Posterior cingulate gyrus (tissue), 11 donors: Measurements from ENCODE around the gene RANBP17.
A peak's percentile ranks its signal among the peaks of the same experiment; 100 is the strongest.

Experiments
- DNase-seq, 10 donors: peaks; one replicate each; pipeline versions ENCODE4 v3.0.0 to v3.0.0-alpha.2; 2020 to 2021; ENCODE audit warnings: mixed read lengths in 3 of 10
- intact Hi-C: fragments of 100-400 bp; cut with DNase I; formaldehyde crosslinking; loops from one replicate; pipeline ENCODE4 v1.15.1; 2023

The RANBP17 gene

GRCh38 chr5:171311322-171312077 is 449.7 kb downstream of the RANBP17 start:
- intact Hi-C loops = no loop called here
- peak in 1 of 10 donors; percentile 55 for DNase-seq

DNA sequence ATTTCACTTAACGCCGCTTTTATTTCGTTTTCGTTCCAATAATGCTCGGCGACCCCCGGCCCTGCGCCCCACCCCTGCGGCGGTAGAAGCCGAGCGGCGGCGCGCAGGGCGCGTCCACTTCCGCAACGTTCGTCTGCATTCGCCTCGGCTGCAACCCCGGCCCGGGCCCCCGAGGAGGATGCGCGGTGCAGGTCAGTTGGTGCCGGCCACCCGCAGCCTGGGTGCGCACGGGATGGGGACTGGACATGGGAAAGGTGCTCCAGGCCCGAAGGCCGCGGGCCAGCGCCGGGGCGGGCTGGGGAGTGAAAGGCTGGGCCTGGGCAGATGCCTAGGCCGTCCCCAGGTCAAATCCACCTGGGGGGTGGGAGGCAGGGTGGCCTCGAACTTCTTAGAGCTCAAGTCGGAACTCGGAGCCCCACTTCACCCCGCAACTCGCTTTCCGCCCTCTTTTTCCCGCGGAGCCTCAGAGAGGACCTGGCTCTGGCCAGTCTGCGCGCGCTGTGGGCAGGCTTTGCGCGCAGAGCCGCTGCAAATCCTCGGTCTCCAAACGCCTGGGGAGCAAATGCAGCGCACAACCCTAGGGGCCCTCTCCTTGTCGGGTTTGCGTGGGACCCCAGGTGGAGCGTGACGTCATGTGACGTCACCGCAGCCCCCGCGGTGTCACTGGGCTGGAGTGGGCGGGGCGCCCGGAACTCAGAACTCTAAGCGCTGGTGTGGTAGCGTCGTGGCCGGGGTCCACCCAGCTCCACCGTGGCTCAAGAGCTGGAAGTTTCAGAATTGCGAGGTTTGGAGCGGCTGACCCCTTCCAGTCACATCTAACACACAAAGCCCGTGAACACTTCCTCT is 450.5 kb downstream of the RANBP17 start:
- peak in 1 of 10 donors; percentile 79 for DNase-seq
- intact Hi-C loops = no loop called here

DNA sequence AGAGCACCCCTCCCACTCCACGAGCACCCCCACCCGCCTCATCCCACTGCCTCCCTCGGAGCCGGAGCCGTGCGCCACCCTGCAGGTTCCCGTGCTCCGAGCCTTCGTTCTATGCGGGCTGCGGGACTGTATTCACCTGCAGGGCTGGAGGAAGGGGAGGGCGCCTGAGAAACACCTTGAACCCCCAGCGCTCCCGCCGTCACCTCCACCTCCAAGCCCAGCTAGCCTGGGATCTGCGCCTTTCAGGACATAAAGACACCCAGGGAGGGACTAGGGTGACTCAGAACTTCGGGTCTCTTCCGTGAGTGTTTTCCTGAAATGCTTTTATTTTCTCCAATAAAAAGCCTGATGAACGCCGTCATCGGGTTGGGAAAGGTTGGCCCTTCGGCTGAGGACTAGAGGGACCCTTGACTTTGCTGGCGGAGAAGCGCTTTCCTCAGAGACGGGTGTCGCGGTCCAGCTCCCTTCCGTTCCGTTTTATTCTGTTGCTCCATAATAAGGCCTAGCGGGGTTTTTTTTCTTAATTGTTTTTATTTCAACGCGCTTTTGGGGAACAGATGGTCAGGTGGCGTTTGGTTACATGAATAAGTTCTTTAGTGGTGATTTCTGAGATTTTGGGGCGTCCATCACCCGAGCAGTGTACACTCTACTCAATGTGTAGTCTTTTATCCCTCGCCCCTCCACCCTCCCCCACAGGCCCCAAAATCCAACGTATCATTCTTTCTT is 451.8 kb downstream of the RANBP17 start:
- peak in 1 of 10 donors; percentile 67 for DNase-seq
- intact Hi-C loops = no loop called here

DNA sequence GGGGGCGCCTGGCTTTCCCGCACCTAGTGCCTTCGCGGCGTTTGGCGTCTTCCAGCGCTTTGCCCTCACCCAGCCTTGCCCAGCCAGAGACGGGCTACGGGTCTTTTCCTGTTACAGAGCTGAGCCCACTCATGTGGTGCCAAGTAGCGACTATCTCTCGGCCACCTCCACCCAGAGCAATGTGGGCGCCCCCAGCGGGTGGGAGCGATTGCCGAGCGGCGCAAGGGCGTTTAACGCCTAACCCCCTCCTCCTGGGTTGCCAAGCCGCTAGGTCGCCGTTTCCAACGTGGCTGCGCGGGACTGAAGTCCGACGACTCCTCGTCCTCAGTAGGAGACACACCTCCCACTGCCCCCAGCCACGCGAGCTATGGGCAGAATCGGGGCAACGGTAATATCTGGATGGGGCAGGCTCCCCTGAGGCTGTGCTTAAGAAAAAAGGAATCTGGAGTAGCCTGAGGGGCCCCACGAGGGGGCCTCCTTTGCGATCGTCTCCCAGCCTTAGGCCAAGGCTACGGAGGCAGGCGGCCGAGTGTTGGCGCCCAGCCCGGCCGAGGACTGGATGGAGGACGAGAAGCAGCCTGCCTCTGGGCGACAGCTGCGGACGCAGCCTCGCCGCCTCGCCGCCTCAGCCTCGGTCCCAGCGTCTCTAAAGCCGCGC is 453.0 kb downstream of the RANBP17 start:
- peak in 2 of 10 donors; percentile 35 to 70 for DNase-seq
- intact Hi-C loops = no loop called here

DNA sequence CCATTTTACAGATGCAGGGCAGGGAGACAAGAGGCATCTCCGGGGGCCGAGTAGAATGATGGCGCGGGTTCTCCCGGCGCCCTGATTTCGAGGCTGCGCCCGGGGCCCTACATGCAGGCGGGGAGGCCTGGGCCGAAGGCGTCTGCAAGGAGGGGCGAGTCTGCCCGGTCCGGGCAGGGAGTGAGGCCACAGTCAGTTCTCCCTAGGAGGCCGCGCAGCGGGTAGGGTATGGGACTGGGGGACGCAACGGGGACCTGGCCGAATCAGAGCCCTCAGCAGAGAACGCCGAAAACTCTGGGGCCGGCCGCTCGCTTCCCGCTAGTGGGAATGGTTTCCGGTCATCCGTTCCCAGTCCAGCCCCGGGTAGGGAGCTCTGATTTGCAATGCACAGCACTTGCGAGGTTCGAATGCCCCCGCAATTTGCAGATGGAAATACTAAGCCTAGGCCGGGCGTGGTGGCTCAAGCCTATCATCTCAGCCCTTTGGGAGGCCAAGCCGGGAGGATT is 453.6 kb downstream of the RANBP17 start:
- DNase-seq = peak in 1 of 10 donors; percentile 61
- intact Hi-C loops = no loop called here

- intact Hi-C loops = no loop called here
These were observed 454.1 kb downstream of the RANBP17 start for GRCh38 chr5:171315925-171316257.

GRCh38 chr5:171316258-171317121 is 454.7 kb downstream of the RANBP17 start:
- intact Hi-C loops = no loop called here
- DNase-seq = peak in 1 of 10 donors; percentile 74

More at GRCh38 chr5:171315925-171316257, 454.1 kb downstream of the RANBP17 start:
- peak in 1 of 10 donors; percentile 22 for DNase-seq

DNA sequence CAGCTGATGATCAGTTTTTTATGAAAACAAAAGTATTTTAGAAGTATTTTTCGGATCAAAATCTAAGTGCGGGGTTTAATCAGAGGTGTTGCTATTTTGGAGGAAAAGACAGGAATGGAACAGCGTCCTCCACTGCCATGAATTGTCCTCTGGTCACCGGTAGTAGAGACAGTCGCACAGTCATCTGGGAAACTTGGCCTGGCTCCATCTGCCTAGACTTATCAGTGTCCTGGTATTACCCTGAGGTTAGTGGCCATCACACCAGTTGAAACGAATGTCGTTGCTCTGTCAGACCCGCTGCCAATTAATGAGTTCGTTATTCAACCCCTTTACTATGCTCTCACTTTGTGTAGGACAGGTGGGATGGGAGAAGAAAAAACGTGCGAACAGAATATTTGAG is 455.4 kb downstream of the RANBP17 start:
- intact Hi-C loops = no loop called here
- no peak for DNase-seq

GRCh38 chr5:171318026-171318425 is 456.2 kb downstream of the RANBP17 start:
- intact Hi-C loops = no loop called here
- DNase-seq = no peak

GRCh38 chr5:171321447-171321846 is 459.6 kb downstream of the RANBP17 start:
- intact Hi-C loops = no loop called here
- DNase-seq = no peak

DNA sequence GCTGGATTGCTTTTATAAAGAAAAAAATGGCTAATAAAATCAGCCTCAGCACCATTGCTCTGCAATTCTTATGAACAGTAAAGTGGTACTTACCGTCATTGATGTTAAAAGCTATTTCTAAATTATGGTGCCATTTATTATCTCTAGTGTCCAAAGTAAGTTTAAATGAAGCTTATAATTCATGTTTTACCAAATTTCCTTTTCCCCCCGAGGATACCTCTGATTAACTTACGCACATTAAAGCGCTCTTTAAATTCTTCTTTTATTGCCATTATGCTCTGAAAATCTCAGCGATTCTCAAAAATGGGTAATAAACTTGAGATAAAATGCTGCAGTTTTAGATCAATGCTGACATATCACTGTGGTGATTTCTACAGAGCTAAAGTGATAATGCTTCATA is 460.7 kb downstream of the RANBP17 start:
- DNase-seq = no peak
- intact Hi-C loops = no loop called here

- intact Hi-C loops = no loop called here
These were observed 461.2 kb downstream of the RANBP17 start for GRCh38 chr5:171323007-171323406.

GRCh38 chr5:171323806-171324632 is 462.2 kb downstream of the RANBP17 start:
- no peak for DNase-seq
- intact Hi-C loops = no loop called here

More at GRCh38 chr5:171323007-171323406, 461.2 kb downstream of the RANBP17 start:
- no peak for DNase-seq

- intact Hi-C loops = no loop called here
These were observed 468.2 kb downstream of the RANBP17 start for GRCh38 chr5:171330021-171330420.

GRCh38 chr5:171335616-171336015 is 473.8 kb downstream of the RANBP17 start:
- peak in 1 of 10 donors; percentile 42 for DNase-seq

More at GRCh38 chr5:171330021-171330420, 468.2 kb downstream of the RANBP17 start:
- peak in 1 of 10 donors; percentile 41 for DNase-seq

GRCh38 chr5:171336521-171337209 is 474.8 kb downstream of the RANBP17 start:
- intact Hi-C loops = loop anchor here (5.0 kb wide), 1 partner anchor 129 kb away; no protein-coding TSS in a partner anchor
- DNase-seq = peak in 7 of 10 donors; percentile 35 to 93 (median 54)

More at GRCh38 chr5:171335616-171336015, 473.8 kb downstream of the RANBP17 start:
- intact Hi-C loops = loop anchor here (5.0 kb wide), 1 partner anchor 128 kb away; no protein-coding TSS in a partner anchor

DNA sequence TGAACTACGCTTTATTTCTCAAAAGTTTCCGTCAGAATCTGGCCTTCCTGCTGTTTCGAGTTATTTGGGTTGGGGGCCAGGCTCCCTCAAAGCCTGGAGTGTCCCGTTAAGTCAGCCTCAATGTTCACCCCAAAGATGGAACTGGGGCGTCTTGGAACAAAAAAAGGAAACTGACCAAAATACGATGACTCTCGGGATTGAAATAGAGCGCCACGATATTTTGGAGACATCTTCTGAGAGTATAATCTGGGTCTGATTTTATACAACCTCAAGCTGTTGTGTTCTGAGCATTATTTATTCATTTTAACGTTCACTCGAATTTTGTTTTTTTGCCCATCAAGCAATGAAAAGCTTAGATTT is 475.4 kb downstream of the RANBP17 start:
- intact Hi-C loops = loop anchor here (5.0 kb wide), 1 partner anchor 130 kb away; no protein-coding TSS in a partner anchor
- no peak for DNase-seq
